Brain pericyte (primary cell): ENCODE data around the gene MYLK2.
"Not testable (repeated sequence)": the region's sequence is repeated elsewhere in the genome, so short reads cannot be mapped to it uniquely, and the experiment has no call there.

Experiments used
- DNase-seq: peaks from one replicate; pipeline ENCODE4 v3.0.0-alpha.2; 2012; ENCODE audit warnings: low read depth, low spot score

The MYLK2 gene

GRCh38 chr20:31819083-31819784 is at the start of gene MYLK2:
Gene MYLK2 (plus strand): TSS chr20:31819356. CDS start chr20:31819581, 225 bp downstream.
- DNase-seq = no peak

DNA sequence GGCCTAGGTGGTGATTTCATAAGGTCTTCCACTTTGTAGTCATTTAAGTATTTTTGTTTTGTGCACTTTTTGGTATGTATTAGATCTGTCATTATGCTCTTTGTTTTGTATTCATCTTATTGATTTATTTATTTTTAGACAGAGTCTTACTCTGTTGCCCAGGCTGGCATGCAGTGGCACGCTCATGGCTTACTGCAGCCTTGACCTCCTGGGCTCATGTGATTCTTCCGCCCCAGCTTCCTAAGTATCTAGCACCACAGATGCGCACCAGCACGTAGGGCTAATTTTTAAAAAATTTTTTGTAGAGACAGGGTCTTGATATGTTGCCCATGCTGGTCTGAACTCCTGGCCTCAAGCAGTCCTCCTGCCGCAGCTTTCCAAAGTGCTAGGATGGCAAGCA is 49.5 kb upstream of the MYLK2 start:
- no peak for DNase-seq

- no peak for DNase-seq
These were observed 48.9 kb upstream of the MYLK2 start for GRCh38 chr20:31770243-31770642.

GRCh38 chr20:31774408-31774807 is 44.7 kb upstream of the MYLK2 start:
- no peak for DNase-seq

DNA sequence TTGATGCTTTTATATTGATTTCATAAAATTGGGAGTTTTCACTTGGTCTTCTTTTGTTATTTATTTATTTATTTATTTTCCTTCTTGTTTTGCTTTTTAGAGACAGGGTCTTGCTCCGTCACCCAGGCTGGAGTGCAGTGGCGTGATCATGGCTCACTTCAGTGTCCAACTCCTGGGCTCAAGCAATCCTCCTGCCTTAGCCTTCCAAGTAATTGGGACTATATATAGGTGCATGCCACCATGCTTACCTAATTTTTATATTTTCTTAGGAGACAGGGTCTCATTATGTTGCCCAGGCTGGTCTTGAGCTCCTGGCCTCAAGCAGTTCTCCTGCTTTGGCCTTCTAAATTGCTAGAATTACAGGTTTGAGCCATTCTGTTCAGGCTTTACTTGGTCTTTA is 38.3 kb upstream of the MYLK2 start:
- DNase-seq = no peak

DNA sequence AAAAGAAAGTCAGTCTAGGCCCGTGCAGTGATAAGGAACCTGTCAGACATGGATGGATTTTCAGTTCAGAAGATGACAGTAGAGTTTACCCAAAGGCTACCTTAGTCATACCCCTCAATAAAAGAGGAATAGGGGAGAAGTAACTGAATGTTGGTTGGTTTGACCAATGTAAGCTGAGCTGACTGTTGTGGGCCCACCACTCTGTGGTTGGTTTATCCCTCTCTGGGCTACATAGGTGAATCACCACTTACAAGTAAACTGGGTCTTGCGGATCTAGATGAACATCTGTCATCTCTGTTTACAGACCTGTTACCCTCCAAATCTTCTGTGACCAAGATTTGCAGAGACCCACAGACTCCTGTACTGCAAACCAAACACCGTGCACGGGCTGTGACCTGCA is 37.2 kb upstream of the MYLK2 start:
- DNase-seq = no peak

DNA sequence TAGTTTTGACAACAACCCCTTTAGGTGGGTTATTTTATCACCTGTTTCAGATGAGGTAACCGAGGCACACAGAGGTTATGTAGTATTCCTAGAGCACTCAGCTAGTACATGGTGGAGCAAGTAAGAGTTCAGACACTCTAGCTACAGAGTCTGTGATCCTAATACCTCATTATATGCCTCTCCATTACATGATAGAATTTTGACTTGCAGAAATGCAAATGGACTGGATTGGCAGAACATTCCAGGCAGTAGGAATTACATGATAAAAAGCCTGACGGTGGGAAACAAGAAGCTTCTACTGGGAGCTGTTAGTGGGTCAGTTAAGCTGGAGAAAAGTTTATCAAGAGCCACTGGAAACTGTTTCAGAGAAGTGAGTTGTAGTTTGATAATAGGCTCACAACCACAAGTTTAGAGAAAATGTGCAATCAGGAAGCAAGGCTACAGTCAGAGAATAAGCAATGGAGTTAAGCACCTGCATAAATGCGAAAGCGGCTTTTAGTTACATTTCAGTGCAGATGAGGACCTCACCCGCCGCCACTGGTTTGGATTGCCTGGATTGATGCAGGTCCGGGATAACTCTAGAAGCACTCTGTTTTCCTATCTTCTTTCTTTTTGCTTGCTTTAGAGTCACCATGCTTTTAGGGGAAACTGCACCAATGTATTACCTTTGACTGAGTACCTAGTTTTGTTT is 34.7 kb upstream of the MYLK2 start:
- DNase-seq = no peak

DNA sequence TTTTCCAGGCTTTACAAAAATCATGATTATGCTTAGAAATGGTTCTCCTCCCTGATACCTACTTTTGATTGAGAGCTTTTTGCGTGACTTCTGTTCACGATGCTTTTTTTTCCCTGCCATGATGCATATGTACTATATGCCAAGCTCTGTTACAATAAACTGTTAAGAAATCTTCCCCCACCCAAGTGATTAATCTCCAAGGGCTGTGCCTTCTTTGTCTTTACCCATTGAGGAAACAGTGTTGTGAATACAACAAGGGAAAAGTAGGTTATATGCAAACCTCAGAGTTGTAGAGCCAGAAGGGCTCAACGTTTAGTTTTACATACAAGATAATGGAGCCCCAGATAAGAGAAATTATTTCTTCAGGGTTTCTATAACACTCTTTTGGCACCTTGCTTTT is 34.1 kb upstream of the MYLK2 start:
- DNase-seq = no peak

- no peak for DNase-seq
These were observed 30.6 kb upstream of the MYLK2 start for GRCh38 chr20:31788578-31788977.

DNA sequence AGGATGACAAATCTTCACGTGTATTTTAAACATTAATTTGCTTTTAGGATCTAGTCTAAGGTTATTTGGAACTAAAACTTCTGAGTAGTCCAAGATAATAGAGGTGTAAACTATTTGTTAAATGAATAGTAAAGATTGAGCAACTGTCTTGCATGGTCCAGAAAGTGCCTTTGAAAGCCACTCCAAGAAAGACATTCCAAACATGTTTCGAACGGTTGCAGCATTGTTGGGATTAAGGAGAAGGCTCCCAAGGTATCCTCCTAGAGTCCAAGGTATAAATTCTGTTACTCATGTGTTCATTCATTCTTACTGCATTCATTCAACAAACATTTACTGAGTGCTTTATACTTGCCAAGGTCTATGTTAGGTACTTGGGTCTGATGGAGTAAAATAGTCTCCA is 28.8 kb upstream of the MYLK2 start:
- no peak for DNase-seq

- no peak for DNase-seq
These were observed 21.8 kb upstream of the MYLK2 start for GRCh38 chr20:31797364-31797763.

GRCh38 chr20:31801508-31801907 is 17.6 kb upstream of the MYLK2 start:
- DNase-seq = no peak

DNA sequence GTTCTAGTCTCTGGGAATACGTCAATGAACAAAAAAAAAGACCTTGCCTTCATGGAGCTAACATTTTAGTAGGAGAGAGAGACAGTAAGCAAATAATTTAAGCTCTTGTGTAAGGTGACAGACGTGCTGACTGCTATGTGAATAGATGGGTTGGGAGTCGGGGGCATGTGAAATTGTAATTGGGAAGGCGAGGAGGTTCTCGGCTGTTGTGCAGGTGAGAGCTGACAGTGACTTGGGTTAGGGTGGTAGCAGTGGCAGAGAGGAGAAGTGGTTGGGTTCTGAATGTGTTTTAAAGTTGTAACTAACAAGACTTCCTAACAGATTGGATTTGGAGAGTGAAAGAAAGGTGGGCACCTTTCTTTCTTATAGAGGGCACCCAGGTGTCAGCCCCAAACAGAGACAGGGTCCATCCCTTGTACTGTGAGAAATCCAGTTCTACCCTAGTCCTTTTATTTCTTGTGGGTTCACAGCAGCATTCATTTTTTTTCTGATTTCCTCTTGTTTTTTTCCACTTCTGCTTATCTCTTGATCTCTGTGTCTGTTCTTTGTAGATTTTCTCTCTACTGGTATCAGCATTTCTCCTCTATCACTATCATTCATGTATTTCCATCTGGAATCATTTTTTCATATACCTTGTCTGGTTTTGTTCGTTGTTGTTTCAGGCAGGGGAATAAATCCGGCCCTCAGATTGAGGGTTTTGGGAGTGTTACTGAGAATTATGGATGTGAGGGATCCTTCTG is 15.4 kb upstream of the MYLK2 start:
- no peak for DNase-seq

- DNase-seq = no peak
These were observed 12.4 kb upstream of the MYLK2 start for GRCh38 chr20:31806564-31807355.

DNA sequence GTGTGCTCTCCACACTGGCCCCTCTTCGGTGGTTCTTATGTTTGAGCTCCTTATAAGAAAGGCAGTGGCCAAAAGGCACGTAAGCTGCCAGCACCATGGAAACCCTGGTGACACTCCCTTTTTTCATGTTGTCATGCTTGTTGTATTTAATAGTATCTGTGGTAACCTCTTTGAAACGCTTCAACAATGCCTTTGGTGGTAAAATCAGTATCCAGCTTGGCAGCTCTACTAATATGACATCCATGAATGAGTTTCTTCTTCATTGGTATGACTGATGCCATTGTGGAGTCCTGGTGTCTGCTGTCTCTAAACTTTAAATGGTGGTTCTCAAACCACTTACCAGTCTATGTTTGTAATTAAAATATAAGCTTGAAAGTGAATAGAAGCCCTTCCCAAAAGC is 10.7 kb upstream of the MYLK2 start:
- no peak for DNase-seq

DNA sequence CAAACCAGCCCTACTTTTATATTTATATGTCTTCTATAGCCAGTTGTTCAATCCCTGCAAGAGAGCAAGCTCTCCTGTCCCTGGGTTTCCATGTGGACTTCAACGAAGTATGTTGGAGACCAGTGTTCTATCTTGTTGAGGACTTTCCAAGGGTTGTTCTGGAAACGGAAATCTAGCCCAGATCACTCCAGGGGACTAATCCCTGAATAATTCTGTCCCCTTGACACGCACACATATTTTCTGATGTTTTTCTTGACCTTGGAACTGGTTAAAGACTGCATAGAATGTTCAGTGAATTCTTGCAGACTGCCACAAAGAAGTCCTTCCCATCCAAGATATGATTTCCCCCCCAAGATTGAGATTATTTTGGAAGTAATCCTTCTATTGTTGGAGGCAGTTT is 9.5 kb upstream of the MYLK2 start:
- no peak for DNase-seq

- DNase-seq = no peak
These were observed 8.0 kb upstream of the MYLK2 start for GRCh38 chr20:31811198-31811597.

GRCh38 chr20:31811796-31812728 is 7.1 kb upstream of the MYLK2 start:
- DNase-seq = peak; percentile 78

GRCh38 chr20:31813611-31814010 is 5.5 kb upstream of the MYLK2 start:
- DNase-seq = no peak

DNA sequence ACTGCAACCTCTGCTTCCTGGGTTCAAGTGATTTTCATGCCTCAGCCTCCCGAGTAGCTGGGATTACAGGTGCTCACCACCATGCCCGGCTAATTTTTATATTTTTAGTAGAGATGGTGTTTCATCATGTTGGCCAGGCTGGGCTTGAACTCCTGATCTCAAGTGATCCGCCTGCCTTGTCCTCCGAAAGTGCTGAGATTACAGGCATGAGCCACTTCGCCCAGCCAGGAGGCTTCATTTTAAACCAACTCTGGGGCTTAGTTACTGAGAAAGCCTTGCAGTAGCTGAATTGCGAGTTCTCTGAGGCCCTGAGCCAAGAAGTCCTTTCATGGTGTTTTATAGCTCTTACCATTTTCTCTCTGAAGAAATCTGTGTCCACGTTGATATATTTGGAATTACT is 5.0 kb upstream of the MYLK2 start:
- DNase-seq = not testable (repeated sequence)
